Measurements from ENCODE around the gene OR7C2.

OR7C2 gene

GRCh38 chr19:14954071-14954655, 12.9 kb downstream of the OR7C2 start:
- TF ChIP-seq EZH2phosphoT487 (IDR thresholded peaks at IDR 0.05; ENCODE audit: borderline replicate concordance): no peak
- TF ChIP-seq, protein P1, sequence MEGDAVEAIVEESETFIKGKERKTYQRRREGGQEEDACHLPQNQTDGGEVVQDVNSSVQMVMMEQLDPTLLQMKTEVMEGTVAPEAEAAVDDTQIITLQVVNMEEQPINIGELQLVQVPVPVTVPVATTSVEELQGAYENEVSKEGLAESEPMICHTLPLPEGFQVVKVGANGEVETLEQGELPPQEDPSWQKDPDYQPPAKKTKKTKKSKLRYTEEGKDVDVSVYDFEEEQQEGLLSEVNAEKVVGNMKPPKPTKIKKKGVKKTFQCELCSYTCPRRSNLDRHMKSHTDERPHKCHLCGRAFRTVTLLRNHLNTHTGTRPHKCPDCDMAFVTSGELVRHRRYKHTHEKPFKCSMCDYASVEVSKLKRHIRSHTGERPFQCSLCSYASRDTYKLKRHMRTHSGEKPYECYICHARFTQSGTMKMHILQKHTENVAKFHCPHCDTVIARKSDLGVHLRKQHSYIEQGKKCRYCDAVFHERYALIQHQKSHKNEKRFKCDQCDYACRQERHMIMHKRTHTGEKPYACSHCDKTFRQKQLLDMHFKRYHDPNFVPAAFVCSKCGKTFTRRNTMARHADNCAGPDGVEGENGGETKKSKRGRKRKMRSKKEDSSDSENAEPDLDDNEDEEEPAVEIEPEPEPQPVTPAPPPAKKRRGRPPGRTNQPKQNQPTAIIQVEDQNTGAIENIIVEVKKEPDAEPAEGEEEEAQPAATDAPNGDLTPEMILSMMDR (conservative IDR thresholded peaks at IDR 0.05; ENCODE audit: low read length): no peak
- Histone ChIP-seq H3K4me3 (ENCODE audit: low read length, poor library complexity, severe bottlenecking) (no peak overlapping the region), H2AFZ (ENCODE audit: low read length) (no peak overlapping the region), H3K4me2 (ENCODE audit: low read depth, low read length, poor library complexity, severe bottlenecking) (no peak overlapping the region), H3K79me2 (ENCODE audit: insufficient read depth, low read length) (no peaks in the 10 kb centered on the region), H3K27me3 (ENCODE audit: insufficient read depth, low read length, poor library complexity, severe bottlenecking) (no peaks in the 10 kb centered on the region), H3F3A (ENCODE audit: low read depth) (no peaks in the 10 kb centered on the region), H3K36me3 (ENCODE audit: insufficient read depth, low read length) (no peaks in the 10 kb centered on the region), H3K9me2 (replicated peaks; ENCODE audit: low read depth, low read length) (no peaks in the 10 kb centered on the region), H3K4me1 (ENCODE audit: insufficient read depth, low read length, poor library complexity, severe bottlenecking) (no peaks in the 10 kb centered on the region), H3K9ac (ENCODE audit: low read depth, low read length, poor library complexity, severe bottlenecking) (no peak overlapping the region), H3K9me3 (ENCODE audit: insufficient read depth, low read depth, low read length) (no peaks in the 10 kb centered on the region; the same call in 1 of the 2 replicates), H4K20me1 (ENCODE audit: insufficient read depth, low read length, poor library complexity, severe bottlenecking) (no peaks in the 10 kb centered on the region)

- H3K4me3 ChIP-seq (ENCODE audit: low read length, poor library complexity, severe bottlenecking): no peak overlapping the region
- H3K4me1 ChIP-seq (ENCODE audit: insufficient read depth, low read length, poor library complexity, severe bottlenecking): no peaks in the 10 kb centered on the region
- H3K36me3 ChIP-seq (ENCODE audit: insufficient read depth, low read length): no peaks in the 10 kb centered on the region
- TF ChIP-seq, protein P1 (conservative IDR thresholded peaks at IDR 0.05; ENCODE audit: low read length): no peak
- TF ChIP-seq EZH2phosphoT487 (IDR thresholded peaks at IDR 0.05; ENCODE audit: borderline replicate concordance): no peak
- H4K20me1 ChIP-seq (ENCODE audit: insufficient read depth, low read length, poor library complexity, severe bottlenecking): no peaks in the 10 kb centered on the region
- no peaks in the 10 kb centered on the region for H3K27me3 ChIP-seq (ENCODE audit: insufficient read depth, low read length, poor library complexity, severe bottlenecking)
- H3F3A ChIP-seq (ENCODE audit: low read depth): no peaks in the 10 kb centered on the region
- H2AFZ ChIP-seq (ENCODE audit: low read length): no peak overlapping the region
- no peak overlapping the region for H3K9ac ChIP-seq (ENCODE audit: low read depth, low read length, poor library complexity, severe bottlenecking)
- H3K79me2 ChIP-seq (ENCODE audit: insufficient read depth, low read length): no peaks in the 10 kb centered on the region
- no peaks in the 10 kb centered on the region for H3K9me2 ChIP-seq (replicated peaks; ENCODE audit: low read depth, low read length)
- no peaks in the 10 kb centered on the region; the same call in 1 of the 2 replicates for H3K9me3 ChIP-seq (ENCODE audit: insufficient read depth, low read depth, low read length)
- H3K4me2 ChIP-seq (ENCODE audit: low read depth, low read length, poor library complexity, severe bottlenecking): no peak overlapping the region
Observed at GRCh38 chr19:14957464-14957863, 16.2 kb downstream of the OR7C2 start.

- Histone ChIP-seq H4K20me1 (ENCODE audit: insufficient read depth, low read length, poor library complexity, severe bottlenecking) (no peaks in the 10 kb centered on the region), H3K27me3 (ENCODE audit: insufficient read depth, low read length, poor library complexity, severe bottlenecking) (no peaks in the 10 kb centered on the region), H3F3A (ENCODE audit: low read depth) (no peaks in the 10 kb centered on the region), H3K9me2 (replicated peaks; ENCODE audit: low read depth, low read length) (no peaks in the 10 kb centered on the region), H3K79me2 (ENCODE audit: insufficient read depth, low read length) (no peaks in the 10 kb centered on the region), H3K4me3 (ENCODE audit: low read length, poor library complexity, severe bottlenecking) (no peak overlapping the region), H3K9me3 (ENCODE audit: insufficient read depth, low read depth, low read length) (no peaks in the 10 kb centered on the region), H3K36me3 (ENCODE audit: insufficient read depth, low read length) (no peaks in the 10 kb centered on the region), H3K4me2 (ENCODE audit: low read depth, low read length, poor library complexity, severe bottlenecking) (no peak overlapping the region), H3K9ac (ENCODE audit: low read depth, low read length, poor library complexity, severe bottlenecking) (no peak overlapping the region), H3K4me1 (ENCODE audit: insufficient read depth, low read length, poor library complexity, severe bottlenecking) (no peaks in the 10 kb centered on the region), H2AFZ (ENCODE audit: low read length) (no peak overlapping the region)
- TF ChIP-seq, protein P1 (conservative IDR thresholded peaks at IDR 0.05; ENCODE audit: low read length): no peak
- TF ChIP-seq EZH2phosphoT487 (IDR thresholded peaks at IDR 0.05; ENCODE audit: borderline replicate concordance): no peak
Observed at GRCh38 chr19:14959263-14959662, 18.0 kb downstream of the OR7C2 start.
